WTC11 (cell line): ENCODE measurements around the gene PHACTR3.

Source experiments
- CREB1 ChIP-seq: sonication (generic); formaldehyde crosslinking; IDR thresholded peaks from 2 replicates; pipeline ENCODE4 v1.8.0; 2023; ENCODE audit warnings: mild to moderate bottlenecking, missing genetic modification reagents
- CTCF ChIP-seq: fragments of 200-600 bp; IDR thresholded peaks from 2 replicates; pipeline ENCODE4 v1.8.0; 2022; ENCODE audit warnings: antibody characterized with exemption
- IRF2 ChIP-seq: sonication (generic); formaldehyde crosslinking; IDR thresholded peaks from 2 replicates; pipeline ENCODE4 v1.8.0; 2022; ENCODE audit warnings: low read depth, missing genetic modification reagents, borderline replicate concordance
- MAX ChIP-seq: sonication (generic); formaldehyde crosslinking; IDR thresholded peaks from 2 replicates; pipeline ENCODE4 v1.8.0; 2022; ENCODE audit warnings: mild to moderate bottlenecking, missing genetic modification reagents
- MLX ChIP-seq: sonication (generic); formaldehyde crosslinking; IDR thresholded peaks from 2 replicates; pipeline ENCODE4 v1.8.1; 2023; ENCODE audit warnings: mild to moderate bottlenecking, missing genetic modification reagents, moderate library complexity
- PREB ChIP-seq: sonication (generic); formaldehyde crosslinking; IDR thresholded peaks from 2 replicates; pipeline ENCODE4 v1.8.1; 2022; ENCODE audit warnings: mild to moderate bottlenecking, missing genetic modification reagents, moderate library complexity, borderline replicate concordance
- SOX15 ChIP-seq: fragments of 250-450 bp; sonication (Bioruptor Pico); IDR thresholded peaks from 2 replicates; pipeline ENCODE4 v1.9.0; 2021; ENCODE audit warnings: mild to moderate bottlenecking
- USF2 ChIP-seq: sonication (generic); formaldehyde crosslinking; IDR thresholded peaks from 2 replicates; pipeline ENCODE4 v1.8.1; 2023; ENCODE audit warnings: mild to moderate bottlenecking, missing genetic modification reagents, moderate library complexity
- TF ChIP-seq, protein P1 (sequence below): sonication (generic); formaldehyde crosslinking; IDR thresholded peaks from 2 replicates; pipeline ENCODE4 v1.8.1; 2023; ENCODE audit warnings: mild to moderate bottlenecking, missing genetic modification reagents, borderline replicate concordance
- TF ChIP-seq, protein P2 (sequence below): sonication (generic); formaldehyde crosslinking; IDR thresholded peaks from 2 replicates; pipeline ENCODE4 v1.8.1; 2023; ENCODE audit warnings: mild to moderate bottlenecking, moderate library complexity, missing genetic modification reagents

DNA sequence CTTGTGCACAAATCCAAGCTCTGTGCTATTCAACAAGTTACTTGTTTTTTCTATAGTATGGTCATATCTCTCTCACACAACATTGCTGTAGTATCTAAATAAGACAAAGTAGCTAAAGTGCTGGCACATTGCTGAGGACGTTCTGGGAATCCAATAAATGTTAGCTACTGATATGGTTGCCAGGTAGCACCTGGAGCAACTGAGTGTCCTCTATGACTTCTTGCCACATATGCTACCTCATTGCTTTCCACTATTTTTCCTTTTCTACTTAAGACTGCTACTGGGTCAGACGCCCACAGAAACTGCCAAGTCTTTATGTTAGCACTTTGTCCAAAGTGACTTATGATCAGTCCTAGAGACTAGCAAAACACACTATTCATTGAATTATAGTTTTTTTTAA is 243.8 kb downstream of the PHACTR3 start:
- TF ChIP-seq IRF2 (CRISPR knock-in tag) (no peak), CTCF (no peak), PREB (no peak), MLX (CRISPR knock-in tag) (no peak), MAX (CRISPR knock-in tag) (no peak), CREB1 (CRISPR knock-in tag) (no peak), USF2 (CRISPR knock-in tag) (no peak), SOX15 (CRISPR knock-in tag) (no peak)
- TF ChIP-seq, protein P1, sequence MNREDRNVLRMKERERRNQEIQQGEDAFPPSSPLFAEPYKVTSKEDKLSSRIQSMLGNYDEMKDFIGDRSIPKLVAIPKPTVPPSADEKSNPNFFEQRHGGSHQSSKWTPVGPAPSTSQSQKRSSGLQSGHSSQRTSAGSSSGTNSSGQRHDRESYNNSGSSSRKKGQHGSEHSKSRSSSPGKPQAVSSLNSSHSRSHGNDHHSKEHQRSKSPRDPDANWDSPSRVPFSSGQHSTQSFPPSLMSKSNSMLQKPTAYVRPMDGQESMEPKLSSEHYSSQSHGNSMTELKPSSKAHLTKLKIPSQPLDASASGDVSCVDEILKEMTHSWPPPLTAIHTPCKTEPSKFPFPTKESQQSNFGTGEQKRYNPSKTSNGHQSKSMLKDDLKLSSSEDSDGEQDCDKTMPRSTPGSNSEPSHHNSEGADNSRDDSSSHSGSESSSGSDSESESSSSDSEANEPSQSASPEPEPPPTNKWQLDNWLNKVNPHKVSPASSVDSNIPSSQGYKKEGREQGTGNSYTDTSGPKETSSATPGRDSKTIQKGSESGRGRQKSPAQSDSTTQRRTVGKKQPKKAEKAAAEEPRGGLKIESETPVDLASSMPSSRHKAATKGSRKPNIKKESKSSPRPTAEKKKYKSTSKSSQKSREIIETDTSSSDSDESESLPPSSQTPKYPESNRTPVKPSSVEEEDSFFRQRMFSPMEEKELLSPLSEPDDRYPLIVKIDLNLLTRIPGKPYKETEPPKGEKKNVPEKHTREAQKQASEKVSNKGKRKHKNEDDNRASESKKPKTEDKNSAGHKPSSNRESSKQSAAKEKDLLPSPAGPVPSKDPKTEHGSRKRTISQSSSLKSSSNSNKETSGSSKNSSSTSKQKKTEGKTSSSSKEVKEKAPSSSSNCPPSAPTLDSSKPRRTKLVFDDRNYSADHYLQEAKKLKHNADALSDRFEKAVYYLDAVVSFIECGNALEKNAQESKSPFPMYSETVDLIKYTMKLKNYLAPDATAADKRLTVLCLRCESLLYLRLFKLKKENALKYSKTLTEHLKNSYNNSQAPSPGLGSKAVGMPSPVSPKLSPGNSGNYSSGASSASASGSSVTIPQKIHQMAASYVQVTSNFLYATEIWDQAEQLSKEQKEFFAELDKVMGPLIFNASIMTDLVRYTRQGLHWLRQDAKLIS (CRISPR knock-in tag), result no peak
- TF ChIP-seq, protein P2, sequence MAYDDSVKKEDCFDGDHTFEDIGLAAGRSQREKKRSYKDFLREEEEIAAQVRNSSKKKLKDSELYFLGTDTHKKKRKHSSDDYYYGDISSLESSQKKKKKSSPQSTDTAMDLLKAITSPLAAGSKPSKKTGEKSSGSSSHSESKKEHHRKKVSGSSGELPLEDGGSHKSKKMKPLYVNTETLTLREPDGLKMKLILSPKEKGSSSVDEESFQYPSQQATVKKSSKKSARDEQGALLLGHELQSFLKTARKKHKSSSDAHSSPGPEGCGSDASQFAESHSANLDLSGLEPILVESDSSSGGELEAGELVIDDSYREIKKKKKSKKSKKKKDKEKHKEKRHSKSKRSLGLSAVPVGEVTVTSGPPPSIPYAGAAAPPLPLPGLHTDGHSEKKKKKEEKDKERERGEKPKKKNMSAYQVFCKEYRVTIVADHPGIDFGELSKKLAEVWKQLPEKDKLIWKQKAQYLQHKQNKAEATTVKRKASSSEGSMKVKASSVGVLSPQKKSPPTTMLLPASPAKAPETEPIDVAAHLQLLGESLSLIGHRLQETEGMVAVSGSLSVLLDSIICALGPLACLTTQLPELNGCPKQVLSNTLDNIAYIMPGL (CRISPR knock-in tag), result no peak
